GM18873 (cell line): ENCODE results near the gene BACE1-AS.

ENCODE experiments used
- ATAC-seq: cut with Tn5 transposase; IDR thresholded peaks from one replicate; pipeline ENCODE4 v1.9.1; 2021; ENCODE audit warnings: mild to moderate bottlenecking, moderate library complexity, moderate number of reproducible peaks; ENCODE audit not compliant: unreplicated experiment, low FRiP score

BACE1-AS gene

DNA sequence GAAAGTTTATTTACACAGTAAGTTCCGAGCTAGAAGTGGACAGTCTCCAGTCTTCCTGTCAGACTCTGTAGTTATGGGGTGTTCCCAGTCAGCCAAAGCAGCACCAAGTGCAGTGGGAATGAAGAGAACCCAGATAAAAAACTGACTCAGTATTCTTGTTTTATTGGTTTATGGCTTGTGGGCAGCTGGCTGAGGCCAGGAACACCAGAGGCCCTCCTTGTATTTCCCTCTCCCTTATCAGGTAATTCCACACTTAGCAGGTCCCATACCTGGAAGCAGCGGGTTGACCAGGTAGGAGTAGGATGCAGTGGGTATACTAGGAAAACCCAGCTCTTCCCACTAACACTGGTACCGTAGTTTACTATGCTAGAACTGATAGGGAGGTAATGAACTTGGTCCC lies 3.5 kb upstream of the BACE1-AS start:
- no peak for ATAC-seq

- ATAC-seq: no peak
Measured at GRCh38 chr11:117289795-117290194, 1.4 kb upstream of the BACE1-AS start.

- no peak for ATAC-seq
Measured at GRCh38 chr11:117292616-117293015, 1.5 kb downstream of the BACE1-AS start.

DNA sequence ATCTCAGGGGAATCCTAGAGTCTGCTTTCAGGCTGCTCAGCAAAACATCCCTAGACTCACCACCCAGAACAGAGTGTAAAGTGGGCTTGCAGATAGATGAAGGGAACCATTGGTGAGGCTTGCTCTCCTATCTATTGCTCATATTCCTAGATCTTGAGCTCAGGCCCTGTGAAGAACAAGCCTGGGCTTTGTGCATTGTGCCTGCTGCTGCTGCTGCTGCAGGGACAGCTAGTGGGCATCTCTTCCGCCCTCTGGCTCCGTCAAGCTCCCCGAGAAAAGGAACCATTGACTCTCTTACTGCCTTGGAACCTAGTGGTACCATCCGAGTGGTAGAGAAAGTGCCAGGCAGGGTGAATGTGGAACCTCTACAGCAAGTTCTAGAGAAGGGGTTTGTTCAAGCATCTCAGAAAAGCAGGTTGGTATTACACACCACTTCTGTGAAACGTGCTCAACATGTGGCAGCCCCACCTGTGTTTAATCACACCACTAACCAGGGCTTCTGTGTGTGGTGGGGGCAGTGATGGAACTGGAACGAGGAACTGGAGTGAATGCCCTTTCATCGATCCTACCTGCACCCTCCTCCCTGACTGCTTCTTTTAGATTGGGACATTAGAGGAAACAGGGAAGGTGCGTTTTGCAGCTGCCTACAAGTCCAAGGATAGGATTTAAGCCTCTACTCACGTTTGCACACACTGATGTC lies 4.4 kb downstream of the BACE1-AS start:
- no peak for ATAC-seq

GRCh38 chr11:117296881-117297280 lies 5.7 kb downstream of the BACE1-AS start:
- ATAC-seq: no peak

DNA sequence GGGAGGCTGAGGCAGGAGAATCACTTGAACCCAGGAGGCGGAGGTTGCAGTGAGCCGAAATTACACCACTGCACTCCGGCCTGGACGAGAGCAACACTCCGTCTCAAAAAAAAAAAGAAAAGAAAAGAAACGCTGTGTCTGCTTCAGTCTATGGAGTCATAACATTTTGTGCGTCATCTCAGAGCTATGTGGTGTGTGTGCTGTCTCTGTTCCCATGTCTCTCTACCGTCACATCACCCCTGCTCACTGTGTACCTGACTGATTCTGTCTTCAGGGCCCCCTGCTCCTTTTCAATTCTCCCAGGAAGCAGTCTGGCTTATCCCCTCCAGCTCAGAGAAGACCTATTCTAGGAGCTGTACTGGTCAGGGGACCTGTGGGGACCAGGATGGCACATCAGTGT lies 7.0 kb downstream of the BACE1-AS start:
- ATAC-seq: no peak

DNA sequence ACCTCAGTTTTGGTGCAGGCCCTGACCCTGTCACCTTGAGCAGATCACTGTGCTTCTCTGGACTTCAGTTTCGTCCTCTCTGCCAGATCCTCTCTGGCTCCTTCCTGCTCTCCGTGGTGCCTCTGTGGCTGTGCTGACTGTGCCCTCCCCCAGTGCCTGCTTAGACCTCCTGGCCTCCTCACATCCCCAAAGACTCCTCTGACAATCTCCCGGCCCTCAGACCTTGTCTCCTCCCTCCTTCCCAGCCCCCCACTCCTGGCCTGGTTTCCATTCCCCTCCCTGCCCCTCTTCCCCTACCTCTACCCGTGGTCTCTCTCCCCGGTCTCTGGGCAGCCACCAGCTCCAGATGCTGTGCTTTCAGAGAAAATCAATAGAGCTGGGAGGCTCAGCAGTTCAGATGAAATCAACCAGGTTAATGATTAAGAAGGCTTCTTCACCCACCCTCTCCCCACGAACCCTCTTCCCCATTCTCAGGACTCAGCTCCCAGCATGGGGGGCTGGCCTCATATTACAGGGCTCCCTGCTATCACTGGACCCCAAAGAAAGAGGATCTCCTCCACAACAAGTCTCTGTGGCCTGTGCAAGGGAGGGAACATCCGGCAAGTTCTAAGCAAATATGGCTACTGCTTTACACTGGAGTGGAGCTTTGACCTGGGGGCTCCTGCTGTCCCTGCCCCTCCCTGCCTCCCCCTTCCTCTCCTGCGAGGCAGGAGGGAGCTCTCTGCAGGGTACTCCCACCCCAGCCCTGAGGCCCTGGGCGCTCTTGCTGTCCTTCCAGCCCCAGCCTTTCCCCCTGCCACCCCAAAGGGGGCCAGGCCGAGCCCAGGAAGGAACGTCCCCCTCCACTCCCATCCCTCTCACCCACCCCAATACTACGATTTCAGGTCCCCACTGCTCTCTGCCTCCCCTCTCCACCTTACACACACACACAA lies 8.5 kb downstream of the BACE1-AS start:
- no peak for ATAC-seq

GRCh38 chr11:117300283-117300663 lies 9.1 kb downstream of the BACE1-AS start:
- ATAC-seq: no peak

- no peak for ATAC-seq
Measured at GRCh38 chr11:117300773-117301172, 9.6 kb downstream of the BACE1-AS start.

GRCh38 chr11:117302228-117302627 lies 11.1 kb downstream of the BACE1-AS start:
- ATAC-seq: no peak

- ATAC-seq: no peak
Measured at GRCh38 chr11:117303101-117303500, 12.0 kb downstream of the BACE1-AS start.

DNA sequence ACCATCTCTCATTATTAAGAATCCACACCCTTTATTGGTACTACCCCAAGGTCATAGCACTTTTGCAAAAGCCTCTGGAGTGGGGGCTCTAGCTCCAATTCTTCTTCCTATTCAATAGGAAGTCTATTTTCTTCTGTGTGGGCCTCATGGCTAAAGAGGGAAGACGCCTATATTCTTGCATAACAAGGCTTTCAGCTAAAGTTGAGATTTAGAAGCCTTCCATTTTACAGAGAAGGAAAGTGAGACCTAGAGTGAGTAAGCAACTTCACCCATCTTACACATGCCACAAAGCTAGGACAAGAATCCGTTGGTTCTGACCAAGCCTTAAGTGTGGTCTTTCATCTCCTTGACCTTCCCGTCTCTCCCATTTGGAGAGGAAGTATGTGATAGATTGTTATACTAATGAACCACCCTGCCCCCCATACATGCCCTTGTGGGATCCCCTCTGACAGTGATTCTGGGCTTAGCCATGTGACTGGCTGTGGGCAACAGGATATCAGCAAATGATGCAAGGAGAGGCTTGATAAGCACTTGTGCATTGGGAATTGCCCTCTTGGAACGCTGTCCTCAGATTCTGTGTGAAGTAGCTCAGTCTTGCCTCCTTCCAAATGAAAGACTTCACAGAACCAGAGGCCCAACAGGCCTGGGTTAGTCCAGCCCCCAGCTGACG lies 12.6 kb downstream of the BACE1-AS start:
- ATAC-seq: no peak

DNA sequence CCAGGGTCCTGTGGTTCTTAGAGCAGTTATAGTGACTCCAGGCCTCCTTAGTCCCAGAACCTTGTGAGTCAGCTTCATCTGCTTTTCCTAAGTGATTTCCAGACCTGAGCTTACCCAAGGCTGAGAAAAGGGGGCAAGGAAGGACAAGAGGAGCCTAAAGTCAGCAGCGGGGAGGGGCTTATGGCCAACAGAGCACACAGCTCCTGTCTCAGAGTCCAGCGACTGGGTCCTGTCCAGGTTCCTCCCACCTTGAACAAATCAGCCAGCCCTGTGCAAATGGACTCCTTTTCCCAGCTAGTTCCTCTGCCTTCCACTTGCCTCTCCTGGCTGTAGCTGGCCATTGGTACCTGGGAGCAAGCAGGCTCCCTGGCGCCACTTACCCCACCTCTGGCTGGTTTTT lies 14.0 kb downstream of the BACE1-AS start:
- ATAC-seq: no peak

DNA sequence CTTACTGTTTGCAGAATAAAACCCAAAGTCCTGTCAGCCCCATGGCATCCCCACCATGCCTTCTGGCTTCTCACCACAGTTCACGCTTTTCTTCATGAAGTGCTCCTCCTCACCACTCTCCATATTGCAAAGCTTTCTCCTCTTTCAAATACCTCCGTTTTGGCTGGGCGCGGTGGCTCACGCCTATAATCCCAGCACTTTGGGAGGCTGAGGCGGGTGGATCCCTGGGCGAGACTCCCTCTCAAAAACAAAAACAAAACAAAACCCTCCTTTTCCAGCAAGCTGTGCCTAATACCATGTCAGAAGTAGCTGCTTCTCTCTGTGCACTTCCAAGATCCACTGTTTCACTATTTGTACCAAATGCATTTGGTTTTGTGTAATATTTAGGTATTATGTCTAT lies 18.2 kb downstream of the BACE1-AS start:
- no peak for ATAC-seq

DNA sequence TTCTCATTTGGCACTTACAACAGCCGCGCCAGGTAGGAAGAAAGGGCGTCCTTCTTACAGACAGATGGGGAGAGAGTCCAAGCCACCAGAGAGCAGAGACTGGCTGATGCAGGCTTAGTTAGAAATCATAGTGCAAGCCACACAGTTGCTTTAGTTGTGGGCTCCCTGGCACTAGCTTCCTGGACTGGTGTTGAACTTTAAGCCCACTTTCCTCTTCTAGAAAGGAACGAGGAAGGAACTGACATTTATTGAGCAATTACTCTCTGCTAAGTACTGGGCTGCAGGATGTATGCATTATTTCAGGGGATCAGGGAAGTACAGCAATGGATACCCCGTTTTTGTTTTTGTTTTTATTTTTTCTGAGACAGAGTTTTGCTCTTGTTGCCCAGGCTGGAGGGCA lies 21.9 kb downstream of the BACE1-AS start:
- no peak for ATAC-seq

- ATAC-seq: no peak
Measured at GRCh38 chr11:117313828-117314768, 23.0 kb downstream of the BACE1-AS start.

DNA sequence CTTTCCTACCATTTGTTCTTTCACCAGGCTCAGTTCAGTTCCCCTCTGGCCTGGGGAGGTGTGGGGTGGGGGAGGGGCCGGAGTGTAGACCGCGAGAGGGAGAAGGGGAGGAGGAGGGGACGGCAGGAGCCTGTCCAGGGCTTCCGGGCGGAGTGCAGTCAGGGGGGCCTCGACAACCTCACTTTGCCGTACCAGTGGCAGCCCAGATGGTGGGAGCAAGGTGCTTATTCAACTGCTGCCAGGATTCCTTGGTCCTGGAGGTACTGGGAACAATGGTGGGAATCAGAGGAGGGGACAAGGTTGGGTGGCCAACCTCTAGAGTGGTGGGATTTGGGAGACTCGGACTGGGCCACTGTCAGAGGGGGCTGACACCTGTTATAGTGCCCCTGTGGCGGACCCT lies 23.7 kb downstream of the BACE1-AS start:
- ATAC-seq: no peak

DNA sequence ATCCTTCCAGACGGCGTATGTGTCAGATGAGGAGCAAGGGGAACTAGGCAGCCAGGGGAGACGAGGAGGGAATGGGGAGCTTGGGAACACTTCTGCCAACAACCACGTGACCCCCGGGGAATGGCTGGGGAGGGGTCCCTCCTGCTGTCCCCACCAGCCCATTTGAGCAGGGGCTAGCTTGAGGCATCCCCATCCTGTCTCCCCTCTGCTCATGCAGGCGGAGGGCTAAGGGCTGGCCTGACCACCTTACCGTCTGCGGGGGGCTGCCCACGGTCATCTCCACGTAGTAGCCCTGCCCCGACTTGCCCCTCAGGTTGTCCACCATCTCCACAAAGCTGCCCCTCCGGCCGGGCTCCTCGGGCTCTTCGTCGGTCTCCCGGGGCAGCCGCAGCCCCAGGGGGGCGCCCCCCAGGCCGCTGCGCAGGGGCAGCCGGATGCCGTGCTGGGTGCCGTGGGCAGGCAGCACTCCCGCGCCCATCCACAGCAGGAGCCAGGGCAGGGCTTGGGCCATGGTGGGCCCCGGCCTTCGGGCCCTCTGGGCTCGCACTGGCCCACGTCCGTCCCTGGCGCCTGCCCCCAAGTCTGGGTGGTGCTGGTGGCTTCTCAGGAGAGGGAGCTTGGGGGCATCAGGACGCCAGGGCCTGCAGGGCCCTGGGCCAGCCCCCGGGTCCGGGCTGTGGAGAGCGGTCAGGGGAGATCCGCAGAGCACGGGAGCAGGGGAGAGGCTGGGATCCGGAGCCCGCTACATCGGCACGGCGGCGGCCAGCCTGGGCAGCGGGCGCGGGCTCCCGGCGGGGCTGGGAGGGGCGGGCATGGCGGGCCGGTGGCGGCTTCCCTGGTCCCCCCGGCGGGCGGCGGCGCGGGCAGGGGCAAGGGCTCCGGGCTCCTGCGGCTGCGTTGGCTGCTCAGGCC lies 24.4 kb downstream of the BACE1-AS start:
- ATAC-seq: no peak
